Neural cell (in vitro differentiated cells): ENCODE results near the gene EPB41.

ENCODE experiments used
- CTCF ChIP-seq: fragments of 450-650 bp; IDR thresholded peaks from 2 replicates; pipeline ENCODE4 v1.5.1; 2014; ENCODE audit warnings: antibody characterized with exemption, mild to moderate bottlenecking, moderate library complexity; ENCODE audit not compliant: poor library complexity, severe bottlenecking
- EP300 ChIP-seq: fragments of 450-650 bp; conservative IDR thresholded peaks from 2 replicates; pipeline ENCODE4 v1.6.1; 2014; ENCODE audit warnings: antibody characterized with exemption, mild to moderate bottlenecking, moderate library complexity; ENCODE audit not compliant: poor library complexity, severe bottlenecking
- EZH2 ChIP-seq: fragments of 200-600, 300-800 bp; shearing (Covaris generic), sonication (generic); IDR thresholded peaks from 2 replicates; pipeline ENCODE4 v1.6.1; 2014; ENCODE audit warnings: antibody characterized with exemption, low read length, borderline replicate concordance, mild to moderate bottlenecking; ENCODE audit not compliant: insufficient read depth, poor library complexity, severe bottlenecking
- POLR2AphosphoS5 ChIP-seq: IDR thresholded peaks from 2 replicates; pipeline ENCODE4 v1.6.1; 2012
- SMC3 ChIP-seq: fragments of 450-650 bp; conservative IDR thresholded peaks from 2 replicates; pipeline ENCODE4 v1.6.1; 2014; ENCODE audit warnings: antibody characterized with exemption, mild to moderate bottlenecking, moderate library complexity; ENCODE audit not compliant: poor library complexity
- TAF1 ChIP-seq: IDR thresholded peaks from 2 replicates; pipeline ENCODE4 v1.6.1; 2012; ENCODE audit warnings: low read depth

- TF ChIP-seq CTCF (no peak), POLR2AphosphoS5 (no peak), EZH2 (no peak), TAF1 (no peak), SMC3 (no peak), EP300 (no peak)
Observed at GRCh38 chr1:28974432-28974831, 60.1 kb downstream of the EPB41 start.
